Measurements from ENCODE around the gene GALNT1. TPM values are rescaled to one million over a fixed set of nuclear protein-coding genes. Genes with fewer than 3 reads are reported as not detected.

Gene GALNT1
- total and polyA plus RNA-seq, 9 of the 15 experiments (the other 6 are each of a cell fraction or from before 2014, with no cell fraction given), result 14.4 to 54.1 (median 36.6) TPM

GRCh38 chr18:35616664-35617423 lies 35.3 kb downstream of the GALNT1 start:
- ChIA-PET CTCF (ENCODE audit: low intra/inter-chr PET ratio) (no interaction called here), POLR2A (interaction anchor here (0.6 to 3.8 kb wide), 3 partner anchors 8 to 275 kb away, joined by 3 to 22 read pairs (median 3); no protein-coding TSS in a partner anchor)
- Histone ChIP-seq H3K4me1 (replicated peaks in 1 of 2; ENCODE audit: control insufficient read depth in 2 of 2, insufficient read depth in 2 of 2, low read length in 2 of 2) (peaks cover 0 to 15% of the 10 kb centered on the region in 2 experiments; a peak in 3 of 5 replicates), H3K9ac (ENCODE audit: insufficient read depth in 1 of 2, low read depth in 2 of 2, low read length in 2 of 2) (no peak overlapping the region), H3K27me3 (ENCODE audit: control insufficient read depth in 2 of 2, insufficient read depth in 2 of 2, low read length in 2 of 2) (no peaks in the 10 kb centered on the region), H3K9me3 (replicated peaks; ENCODE audit: control insufficient read depth, insufficient read depth, low read depth, low read length) (no peaks in the 10 kb centered on the region), H3K4me2 (ENCODE audit: insufficient read depth, low read length) (no peak overlapping the region), H3K36me3 (ENCODE audit: control insufficient read depth, insufficient read depth, low read length) (no peaks in the 10 kb centered on the region), H3K79me2 (ENCODE audit: control insufficient read depth, insufficient read depth, low read length) (no peaks in the 10 kb centered on the region), H3K4me3 (no peak overlapping the region), H2AFZ (ENCODE audit: low read depth, low read length) (peak overlapping the region; percentile 18; the same call in 1 of the 2 replicates), H3K27ac (ENCODE audit: extremely low read depth, low read depth, low read length) (peak overlapping the region; percentile 22; the same call in 2 of the 3 replicates), H3K9me1 (ENCODE audit: control insufficient read depth, insufficient read depth, low read length) (no peaks in the 10 kb centered on the region), H4K20me1 (replicated peaks; ENCODE audit: control insufficient read depth, insufficient read depth, low read length) (no peaks in the 10 kb centered on the region)
- no TSS peak for BruUV-seq (replicated peaks)
- FAIRE-seq, result no peak
- in situ Hi-C loops (cut with MboI) (no loop called here), intact Hi-C loops (cut with micrococcal nuclease) (no loop called here)
- DNase-seq (ENCODE audit: extremely low read depth in 1 of 4, low spot score in 3 of 4), result peak in 2 of 4 experiments; percentile 29 to 42
- WGBS (ENCODE audit: insufficient coverage, low coverage, missing lambda C conversion rate), result 29% methylated on average over 6 of the region's 6 CpGs
- peak; percentile 75 for ATAC-seq
- TF ChIP-seq GABPA (tag; conservative IDR thresholded peaks at IDR 0.05; ENCODE audit: low read depth) (peak; percentile 57), RBM17 (IDR thresholded peaks at IDR 0.05; ENCODE audit: borderline replicate concordance, low read depth, low read length) (no peak), KLF1 (tag; IDR thresholded peaks at IDR 0.05) (no peak), ERF (CRISPR knock-in tag; IDR thresholded peaks at IDR 0.05) (no peak), VEZF1 (CRISPR knock-in tag; IDR thresholded peaks at IDR 0.05) (peak; percentile 66), ZNF589 (CRISPR knock-in tag; IDR thresholded peaks at IDR 0.05; ENCODE audit: low read depth) (peak; percentile 42; the same call in 1 of the 2 replicates), FOSL1 (tag; conservative IDR thresholded peaks at IDR 0.05) (peak; percentile 67), CREM (IDR thresholded peaks at IDR 0.05; ENCODE audit: low read depth) (0 out of 2 replicates have a peak, but pooled peaks have one; percentile 22), RHOXF2B (CRISPR knock-in tag; conservative IDR thresholded peaks at IDR 0.05) (no peak), CGGBP1 (CRISPR knock-in tag; IDR thresholded peaks at IDR 0.05) (no peak), ZNF740 (CRISPR knock-in tag; IDR thresholded peaks at IDR 0.05) (peak; percentile 60; the same call in 1 of the 2 replicates), ZNF740 (tag; IDR thresholded peaks at IDR 0.05) (no peak)

All from K562 (cell line).